Vagina (tissue), 2 donors: ENCODE results near the gene VCP.

ENCODE experiments used
- POLR2AphosphoS5 ChIP-seq, 2 donors: sonication (generic); formaldehyde crosslinking; IDR thresholded peaks; one replicate each; pipeline ENCODE4 v1.9.0; 2017; ENCODE audit warnings: antibody characterized with exemption in 2 of 2, mild to moderate bottlenecking in 2 of 2, low read depth in 1 of 2; ENCODE audit not compliant: insufficient read depth in 1 of 2
- TF ChIP-seq, protein P1 (sequence below), 3 experiments: fragments of 450-650 bp in 2 of 3; fragments of 200-600 bp in 1 of 3; sonication (generic) in 1 of 3; IDR thresholded peaks; one replicate each; pipeline ENCODE4 v1.5.1; 2017 to 2019; ENCODE audit warnings: antibody characterized with exemption in 3 of 3, mild to moderate bottlenecking in 2 of 3, moderate library complexity in 2 of 3

DNA sequence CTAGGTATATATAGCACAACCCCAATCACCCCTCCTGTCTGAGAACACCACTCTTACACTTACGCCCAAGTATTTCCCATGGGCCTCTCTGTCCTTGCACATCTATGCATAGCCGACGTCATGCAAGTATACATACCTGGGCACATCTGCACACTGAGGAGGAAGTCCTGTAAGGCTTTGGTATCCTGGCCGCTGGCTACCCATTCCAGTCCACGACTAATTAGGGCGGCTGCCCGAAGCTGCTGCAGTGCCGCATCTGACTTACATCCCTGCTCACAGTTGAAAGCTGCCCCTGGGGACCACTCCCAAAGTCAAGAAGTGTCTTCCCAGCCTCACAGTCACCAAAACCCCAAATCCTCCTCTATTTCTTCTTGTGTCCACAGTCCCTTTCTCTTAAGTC is 2.4 kb upstream of the VCP start:
- TF ChIP-seq, protein P1, sequence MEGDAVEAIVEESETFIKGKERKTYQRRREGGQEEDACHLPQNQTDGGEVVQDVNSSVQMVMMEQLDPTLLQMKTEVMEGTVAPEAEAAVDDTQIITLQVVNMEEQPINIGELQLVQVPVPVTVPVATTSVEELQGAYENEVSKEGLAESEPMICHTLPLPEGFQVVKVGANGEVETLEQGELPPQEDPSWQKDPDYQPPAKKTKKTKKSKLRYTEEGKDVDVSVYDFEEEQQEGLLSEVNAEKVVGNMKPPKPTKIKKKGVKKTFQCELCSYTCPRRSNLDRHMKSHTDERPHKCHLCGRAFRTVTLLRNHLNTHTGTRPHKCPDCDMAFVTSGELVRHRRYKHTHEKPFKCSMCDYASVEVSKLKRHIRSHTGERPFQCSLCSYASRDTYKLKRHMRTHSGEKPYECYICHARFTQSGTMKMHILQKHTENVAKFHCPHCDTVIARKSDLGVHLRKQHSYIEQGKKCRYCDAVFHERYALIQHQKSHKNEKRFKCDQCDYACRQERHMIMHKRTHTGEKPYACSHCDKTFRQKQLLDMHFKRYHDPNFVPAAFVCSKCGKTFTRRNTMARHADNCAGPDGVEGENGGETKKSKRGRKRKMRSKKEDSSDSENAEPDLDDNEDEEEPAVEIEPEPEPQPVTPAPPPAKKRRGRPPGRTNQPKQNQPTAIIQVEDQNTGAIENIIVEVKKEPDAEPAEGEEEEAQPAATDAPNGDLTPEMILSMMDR (IDR thresholded peaks at IDR 0.05) = no peak
- TF ChIP-seq POLR2AphosphoS5 (IDR thresholded peaks at IDR 0.05; ENCODE audit: insufficient read depth in 1 of 2, low read depth in 1 of 2) = no peak
